ENCODE data around the gene LRFN4.

DNA sequence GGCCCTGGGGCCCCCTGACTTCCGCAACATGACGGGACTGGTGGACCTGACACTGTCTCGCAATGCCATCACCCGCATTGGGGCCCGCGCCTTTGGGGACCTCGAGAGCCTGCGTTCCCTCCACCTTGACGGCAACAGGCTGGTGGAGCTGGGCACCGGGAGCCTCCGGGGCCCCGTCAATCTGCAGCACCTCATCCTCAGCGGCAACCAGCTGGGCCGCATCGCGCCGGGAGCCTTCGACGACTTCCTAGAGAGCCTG is 992 bp downstream of the LRFN4 start:
- TF ChIP-seq, protein P1, sequence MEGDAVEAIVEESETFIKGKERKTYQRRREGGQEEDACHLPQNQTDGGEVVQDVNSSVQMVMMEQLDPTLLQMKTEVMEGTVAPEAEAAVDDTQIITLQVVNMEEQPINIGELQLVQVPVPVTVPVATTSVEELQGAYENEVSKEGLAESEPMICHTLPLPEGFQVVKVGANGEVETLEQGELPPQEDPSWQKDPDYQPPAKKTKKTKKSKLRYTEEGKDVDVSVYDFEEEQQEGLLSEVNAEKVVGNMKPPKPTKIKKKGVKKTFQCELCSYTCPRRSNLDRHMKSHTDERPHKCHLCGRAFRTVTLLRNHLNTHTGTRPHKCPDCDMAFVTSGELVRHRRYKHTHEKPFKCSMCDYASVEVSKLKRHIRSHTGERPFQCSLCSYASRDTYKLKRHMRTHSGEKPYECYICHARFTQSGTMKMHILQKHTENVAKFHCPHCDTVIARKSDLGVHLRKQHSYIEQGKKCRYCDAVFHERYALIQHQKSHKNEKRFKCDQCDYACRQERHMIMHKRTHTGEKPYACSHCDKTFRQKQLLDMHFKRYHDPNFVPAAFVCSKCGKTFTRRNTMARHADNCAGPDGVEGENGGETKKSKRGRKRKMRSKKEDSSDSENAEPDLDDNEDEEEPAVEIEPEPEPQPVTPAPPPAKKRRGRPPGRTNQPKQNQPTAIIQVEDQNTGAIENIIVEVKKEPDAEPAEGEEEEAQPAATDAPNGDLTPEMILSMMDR (IDR thresholded peaks at IDR 0.05), result no peak
- TF ChIP-seq POLR2A (IDR thresholded peaks at IDR 0.05), result no peak
